NCI-H748 (cell line): ENCODE results near the gene NELFCD.
"Not testable (repeated sequence)": the region's sequence is repeated elsewhere in the genome, so short reads cannot be mapped to it uniquely, and the experiment has no call there.

ENCODE experiments used
- DNase-seq: peaks from one replicate; lab custom pipeline; 2025; ENCODE audit not compliant: unreplicated experiment; lab: John Stamatoyannopoulos, UW

The NELFCD gene, protein sequence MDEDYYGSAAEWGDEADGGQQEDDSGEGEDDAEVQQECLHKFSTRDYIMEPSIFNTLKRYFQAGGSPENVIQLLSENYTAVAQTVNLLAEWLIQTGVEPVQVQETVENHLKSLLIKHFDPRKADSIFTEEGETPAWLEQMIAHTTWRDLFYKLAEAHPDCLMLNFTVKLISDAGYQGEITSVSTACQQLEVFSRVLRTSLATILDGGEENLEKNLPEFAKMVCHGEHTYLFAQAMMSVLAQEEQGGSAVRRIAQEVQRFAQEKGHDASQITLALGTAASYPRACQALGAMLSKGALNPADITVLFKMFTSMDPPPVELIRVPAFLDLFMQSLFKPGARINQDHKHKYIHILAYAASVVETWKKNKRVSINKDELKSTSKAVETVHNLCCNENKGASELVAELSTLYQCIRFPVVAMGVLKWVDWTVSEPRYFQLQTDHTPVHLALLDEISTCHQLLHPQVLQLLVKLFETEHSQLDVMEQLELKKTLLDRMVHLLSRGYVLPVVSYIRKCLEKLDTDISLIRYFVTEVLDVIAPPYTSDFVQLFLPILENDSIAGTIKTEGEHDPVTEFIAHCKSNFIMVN

DNA sequence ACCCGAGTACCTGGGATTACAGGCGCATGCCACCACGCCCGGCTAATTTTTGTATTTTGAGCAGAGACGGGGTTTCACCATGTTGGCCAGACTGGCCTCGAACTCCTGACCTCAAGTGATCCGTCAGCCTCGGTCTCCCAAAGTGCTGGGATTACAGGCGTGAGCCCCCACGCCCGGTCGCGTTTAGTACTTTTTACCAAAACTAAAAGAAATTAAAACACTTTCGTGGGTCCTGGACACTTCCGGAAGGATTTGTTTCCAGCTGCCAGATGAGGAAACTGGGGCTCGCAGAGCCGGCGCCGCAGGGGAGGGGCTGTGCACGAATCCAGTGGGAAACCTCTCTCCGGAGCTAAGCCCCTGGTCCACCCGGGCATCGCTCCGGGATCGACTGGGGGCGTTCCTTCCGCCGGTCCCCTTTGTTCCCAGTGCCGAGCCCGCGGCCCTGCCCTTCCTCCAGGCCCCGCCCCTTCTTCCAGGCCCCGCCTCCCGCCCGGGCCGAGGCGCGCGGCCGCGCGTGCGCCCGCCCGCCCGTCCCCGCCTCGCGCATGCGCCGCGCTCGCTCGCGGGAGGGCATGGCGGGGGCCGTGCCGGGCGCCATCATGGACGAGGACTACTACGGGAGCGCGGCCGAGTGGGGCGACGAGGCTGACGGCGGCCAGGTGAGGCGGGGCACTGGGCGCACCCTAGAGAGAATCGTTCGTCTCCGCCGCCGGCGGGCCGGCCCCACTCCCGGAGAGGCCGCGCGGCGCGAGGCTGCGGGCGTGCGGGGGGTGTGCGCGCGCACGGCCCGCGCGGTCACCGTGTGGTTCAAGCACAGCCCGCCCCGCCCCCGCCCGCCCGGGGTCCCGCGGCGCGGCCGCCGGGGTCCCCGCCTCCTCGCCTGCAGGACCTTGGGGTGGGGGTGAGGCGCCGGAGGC lies at the start of gene NELFCD:
Gene NELFCD, plus strand, starts transcription at position 546 of the 917 bp plus-strand sequence. Its CDS starts 54 bp downstream, at position 600.
- DNase-seq, result peak; percentile 86

DNA sequence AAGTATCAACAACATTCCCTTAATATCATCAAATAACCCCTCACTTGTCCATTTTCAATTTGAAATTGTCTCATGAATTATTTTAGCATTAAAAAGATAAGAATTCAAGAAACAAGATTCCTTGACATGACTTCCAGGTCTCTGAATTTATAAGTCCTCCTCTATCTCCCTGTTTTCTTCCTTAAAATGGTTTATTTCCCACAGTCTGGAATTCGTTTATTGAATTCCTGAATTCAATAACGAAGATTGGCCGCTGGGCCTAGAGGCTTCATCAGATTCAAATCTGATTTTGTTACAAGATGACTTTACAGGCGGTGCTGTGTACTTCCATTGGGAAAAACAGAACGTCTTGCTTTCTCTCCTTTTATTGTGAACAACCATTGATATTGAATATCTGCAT lies 48.9 kb upstream of the NELFCD start:
- DNase-seq, result no peak

DNA sequence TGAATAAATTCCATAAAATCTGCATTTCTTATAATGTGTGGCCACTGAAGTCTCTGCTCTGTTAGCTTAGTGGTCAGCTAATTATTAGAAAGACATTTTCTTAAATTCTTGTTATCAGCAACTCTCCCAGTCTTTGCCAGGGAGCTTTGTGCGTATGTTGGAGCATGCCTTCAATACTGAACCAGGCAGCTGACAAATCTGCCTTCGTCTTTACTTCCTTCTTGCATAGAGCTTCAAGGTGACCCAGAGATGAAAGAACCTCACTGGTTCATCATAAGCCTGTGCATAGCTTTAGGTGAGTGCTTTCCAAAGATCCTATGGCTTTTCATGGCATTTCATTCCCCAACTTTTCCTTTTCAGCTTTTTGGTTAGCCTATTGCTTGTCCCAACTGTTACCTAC lies 43.0 kb upstream of the NELFCD start:
- no peak for DNase-seq

DNA sequence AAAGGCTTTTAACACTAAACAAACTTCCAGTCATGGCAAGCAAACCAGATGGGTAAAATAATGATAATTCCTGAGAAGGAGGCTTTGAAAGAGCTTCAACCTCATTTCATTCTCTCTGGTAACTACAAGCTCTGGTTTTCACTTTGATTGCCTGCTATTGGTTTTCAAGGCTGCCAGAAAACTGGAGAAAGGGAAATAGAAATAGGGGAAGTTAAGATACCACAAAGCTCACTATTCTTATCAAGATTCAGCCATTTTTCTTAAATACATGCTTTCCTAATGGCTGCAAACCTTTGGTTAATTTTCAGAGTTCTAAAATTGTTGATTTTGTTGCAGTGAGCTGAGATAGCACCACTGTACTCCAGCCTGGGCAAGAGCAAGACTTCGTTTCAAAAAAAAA lies 42.5 kb upstream of the NELFCD start:
- no peak for DNase-seq

DNA sequence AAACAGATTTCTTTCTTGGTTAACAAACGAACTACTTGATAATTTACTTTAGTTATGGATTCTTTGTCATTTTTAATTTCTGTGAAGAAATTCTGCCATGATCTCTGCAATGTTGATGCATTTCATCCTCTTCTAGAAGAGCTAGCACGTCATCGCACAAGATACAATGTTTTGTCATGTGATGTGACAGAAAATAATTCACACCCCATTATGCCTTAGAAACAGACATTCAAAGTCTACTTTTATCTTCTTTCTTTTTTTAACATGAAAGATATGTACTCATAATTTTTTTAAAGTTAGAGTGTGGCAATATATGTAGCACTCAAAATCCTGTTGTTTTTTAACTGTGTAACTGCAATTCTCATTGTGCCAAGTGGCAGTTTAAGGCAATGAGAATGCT lies 39.6 kb upstream of the NELFCD start:
- DNase-seq, result no peak

DNA sequence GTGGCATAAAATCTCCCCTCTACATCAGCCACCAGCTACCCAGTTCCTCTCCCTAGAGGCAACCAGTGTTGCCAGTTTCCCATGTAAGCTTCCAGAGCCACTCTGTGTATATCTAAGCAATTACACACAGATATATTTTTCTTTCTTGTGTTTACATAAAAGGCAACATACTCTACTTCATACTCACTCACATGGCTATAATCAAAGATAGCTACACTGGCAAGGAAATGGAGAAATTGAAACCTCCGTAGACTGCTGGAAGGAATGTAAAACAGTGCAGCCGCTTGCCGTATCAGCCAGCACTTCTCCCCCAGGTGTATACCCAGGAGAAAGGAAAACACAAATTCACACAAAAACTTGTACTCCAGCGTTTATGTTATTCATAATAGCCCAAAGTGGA lies 38.5 kb upstream of the NELFCD start:
- no peak for DNase-seq

DNA sequence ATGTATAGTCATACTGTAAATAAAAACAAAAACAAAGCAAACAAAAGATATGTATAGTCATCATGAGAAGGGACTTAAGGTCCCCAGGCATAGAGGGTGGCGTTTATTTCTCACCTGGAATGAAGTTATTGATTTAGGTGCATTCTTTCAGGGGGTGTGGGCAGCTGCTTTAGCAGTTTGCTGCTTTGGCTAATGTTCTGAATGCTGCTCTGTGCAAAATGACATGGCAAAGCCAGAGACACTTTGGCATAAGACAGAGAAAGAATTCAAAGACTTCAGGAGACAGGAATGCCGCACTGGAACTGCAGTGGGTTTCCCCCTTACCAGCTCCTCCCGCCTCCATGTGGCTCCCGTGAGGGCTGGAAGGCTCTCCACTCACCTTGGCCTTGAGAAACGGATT lies 36.4 kb upstream of the NELFCD start:
- no peak for DNase-seq

DNA sequence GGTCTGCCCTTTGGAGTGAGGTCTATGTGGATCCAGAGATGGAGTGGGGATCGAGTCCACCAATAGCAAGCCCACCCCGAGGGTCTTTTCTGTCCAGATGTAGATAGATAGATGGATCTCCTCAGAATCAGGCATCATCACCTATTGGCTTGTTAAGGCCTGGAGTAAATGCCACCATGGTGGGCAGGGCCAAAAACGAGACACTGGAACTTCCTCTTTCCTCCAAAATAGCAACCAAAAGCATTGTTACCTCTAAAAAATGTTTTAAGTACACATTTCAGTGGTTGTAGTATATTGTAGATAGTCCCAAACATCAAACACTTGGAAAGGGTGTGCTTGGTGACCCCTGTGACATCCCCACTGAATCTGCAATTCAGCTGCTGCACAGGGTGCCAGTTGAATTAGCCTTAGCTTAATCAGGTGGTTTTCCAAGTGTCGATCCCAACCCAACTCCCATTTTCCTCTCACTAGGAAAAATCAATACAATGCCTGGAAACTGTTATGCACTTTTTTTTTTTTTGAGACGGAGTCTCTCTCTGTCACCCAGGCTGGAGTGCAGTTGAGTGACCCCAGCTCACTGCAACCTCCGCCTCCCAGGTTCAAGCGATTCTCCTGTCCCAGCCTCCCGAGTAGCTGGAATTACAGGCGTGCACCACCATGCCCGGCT lies 35.0 kb upstream of the NELFCD start:
- DNase-seq, result no peak

DNA sequence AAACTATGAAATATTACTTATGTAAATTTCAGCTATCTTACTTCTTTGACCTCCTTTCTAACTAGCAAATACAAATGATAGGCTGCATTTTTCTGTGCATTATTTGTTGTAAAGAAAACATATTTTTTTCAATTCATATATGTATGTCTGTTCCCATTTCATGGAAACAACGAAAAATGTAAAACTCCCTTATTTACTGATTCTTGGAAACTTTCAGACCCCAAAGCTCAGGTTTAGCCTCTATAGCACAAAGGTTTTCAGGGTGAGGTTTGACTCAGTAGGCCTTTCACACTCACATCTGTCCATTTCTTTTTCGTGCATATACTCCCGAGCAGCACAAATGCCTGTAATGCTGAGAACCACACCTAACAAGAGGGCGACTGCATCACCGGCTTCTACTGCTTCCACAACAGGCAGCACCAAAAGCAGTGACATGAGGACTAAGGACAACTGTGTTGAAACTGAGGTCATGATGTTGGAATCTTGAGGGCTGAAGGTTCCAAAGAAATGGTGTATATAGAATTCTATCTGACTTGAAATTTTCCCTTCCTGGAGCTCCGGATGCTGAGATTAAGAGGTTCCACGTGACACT lies 33.2 kb upstream of the NELFCD start:
- DNase-seq, result not testable (repeated sequence)

DNA sequence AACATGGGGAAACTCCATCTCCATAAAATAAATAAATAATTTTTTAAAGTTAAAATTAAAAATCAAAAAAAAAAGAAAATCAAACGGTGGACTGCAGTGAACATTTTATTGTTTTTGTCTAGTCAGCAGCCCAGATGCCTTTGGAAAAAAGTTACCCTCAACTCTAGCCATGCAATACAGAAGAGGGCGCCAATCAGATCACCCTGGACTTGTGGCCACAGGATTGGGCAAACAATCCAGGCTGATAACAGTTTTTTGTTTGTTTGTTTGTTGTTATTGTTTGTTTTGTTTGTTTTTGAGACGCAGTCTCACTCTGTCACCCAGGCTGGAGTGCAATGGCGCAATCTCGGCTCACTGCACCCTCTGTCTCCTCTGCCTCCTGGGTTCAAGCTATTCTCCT lies 30.5 kb upstream of the NELFCD start:
- DNase-seq, result no peak

DNA sequence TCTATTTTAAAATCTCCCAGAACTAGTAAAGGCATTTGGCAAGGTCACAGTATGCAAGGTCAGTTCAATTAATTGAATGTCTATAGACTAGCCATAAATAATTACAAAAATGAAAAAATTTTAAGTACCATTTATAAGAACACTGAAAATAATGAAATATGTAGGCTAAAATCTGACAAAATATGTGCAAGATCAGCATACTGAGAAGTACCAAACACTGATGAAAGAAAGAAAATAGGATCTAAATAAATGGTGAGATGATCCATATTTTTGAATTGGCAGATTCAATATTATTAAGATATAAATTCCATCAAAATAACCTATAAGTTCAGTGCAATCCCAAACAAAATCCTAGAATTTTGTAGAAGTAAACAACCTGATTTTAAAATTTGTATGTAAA lies 28.0 kb upstream of the NELFCD start:
- DNase-seq, result no peak

DNA sequence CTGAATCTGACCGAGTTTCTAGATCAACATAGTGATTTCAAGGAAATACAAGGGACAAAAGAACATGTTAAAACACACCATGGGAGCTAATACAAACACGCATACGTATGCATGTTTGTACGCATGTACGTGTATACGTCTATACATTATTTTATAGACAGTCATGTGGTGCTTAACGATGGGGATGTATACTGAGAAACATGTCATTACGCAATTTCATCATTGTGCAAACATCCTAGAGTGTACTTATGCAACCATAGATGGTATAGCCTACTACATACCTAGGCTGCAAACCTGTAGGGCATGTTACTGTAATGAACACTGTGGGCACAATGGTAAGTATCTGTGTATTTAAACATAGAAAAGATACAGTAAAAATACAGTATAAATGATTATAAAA lies 25.0 kb upstream of the NELFCD start:
- DNase-seq, result peak; percentile 49

DNA sequence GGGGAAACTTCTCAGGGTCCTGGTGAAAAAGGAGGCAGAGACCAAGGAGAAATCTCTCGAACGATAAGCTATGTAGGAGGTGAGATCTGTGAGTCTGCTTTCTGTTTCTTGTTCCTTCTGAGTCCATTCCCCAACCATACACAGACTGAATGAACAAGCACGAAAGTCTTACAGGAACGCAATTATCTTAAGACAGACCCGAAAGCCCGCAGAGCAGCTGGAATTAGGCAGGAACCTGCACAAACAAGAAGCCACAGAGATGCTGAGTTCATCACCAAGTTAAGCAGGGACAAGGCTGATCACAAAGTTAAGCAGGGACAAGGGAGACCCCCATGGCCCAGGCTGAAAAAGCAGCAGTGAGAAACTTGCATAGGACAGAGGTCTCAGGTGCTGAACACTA lies 21.4 kb upstream of the NELFCD start:
- DNase-seq, result no peak

DNA sequence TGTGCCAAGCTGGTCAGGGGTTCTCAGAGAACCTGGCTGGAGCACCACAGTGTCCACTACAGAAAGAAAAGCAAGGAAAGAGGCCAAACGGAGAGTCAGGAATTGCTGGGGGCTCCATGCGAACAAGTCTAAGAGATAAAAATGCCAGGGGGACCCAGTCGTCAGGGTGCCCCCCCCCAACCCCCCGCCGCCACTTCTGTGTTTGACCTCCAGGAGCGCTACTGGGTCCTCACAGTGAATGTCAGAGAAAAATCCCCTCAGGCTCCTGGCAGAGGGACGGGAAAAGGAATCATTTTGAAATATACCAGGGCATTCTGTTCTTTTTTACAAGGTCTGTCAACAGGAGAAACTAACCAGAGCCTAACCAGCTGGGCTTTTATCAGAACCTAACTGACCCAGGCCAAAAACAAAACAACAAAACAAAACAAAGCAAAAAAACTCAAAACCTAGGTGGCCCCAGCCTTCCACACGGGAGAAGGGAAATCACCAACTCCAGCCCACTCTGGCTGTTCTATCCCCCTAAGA lies 17.9 kb upstream of the NELFCD start:
- no peak for DNase-seq

DNA sequence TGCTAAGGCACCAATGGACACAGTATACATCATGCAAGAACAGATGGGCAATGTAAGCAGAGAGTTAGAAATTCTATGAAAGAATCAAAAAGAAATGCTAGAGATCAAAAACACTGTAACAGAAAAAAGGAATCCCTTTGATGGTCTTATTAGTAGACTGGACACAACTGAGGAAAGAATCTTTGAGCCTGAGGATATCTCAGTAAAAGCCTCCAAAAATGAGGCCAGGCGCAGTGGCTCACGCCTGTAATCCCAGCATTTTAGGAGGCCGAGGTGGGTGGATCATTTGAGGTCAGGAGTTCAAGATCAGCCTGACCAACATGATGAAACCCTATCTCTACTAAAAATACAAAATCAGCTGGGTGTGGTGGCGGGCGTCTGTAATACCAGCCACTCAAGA lies 17.1 kb upstream of the NELFCD start:
- not testable (repeated sequence) for DNase-seq

DNA sequence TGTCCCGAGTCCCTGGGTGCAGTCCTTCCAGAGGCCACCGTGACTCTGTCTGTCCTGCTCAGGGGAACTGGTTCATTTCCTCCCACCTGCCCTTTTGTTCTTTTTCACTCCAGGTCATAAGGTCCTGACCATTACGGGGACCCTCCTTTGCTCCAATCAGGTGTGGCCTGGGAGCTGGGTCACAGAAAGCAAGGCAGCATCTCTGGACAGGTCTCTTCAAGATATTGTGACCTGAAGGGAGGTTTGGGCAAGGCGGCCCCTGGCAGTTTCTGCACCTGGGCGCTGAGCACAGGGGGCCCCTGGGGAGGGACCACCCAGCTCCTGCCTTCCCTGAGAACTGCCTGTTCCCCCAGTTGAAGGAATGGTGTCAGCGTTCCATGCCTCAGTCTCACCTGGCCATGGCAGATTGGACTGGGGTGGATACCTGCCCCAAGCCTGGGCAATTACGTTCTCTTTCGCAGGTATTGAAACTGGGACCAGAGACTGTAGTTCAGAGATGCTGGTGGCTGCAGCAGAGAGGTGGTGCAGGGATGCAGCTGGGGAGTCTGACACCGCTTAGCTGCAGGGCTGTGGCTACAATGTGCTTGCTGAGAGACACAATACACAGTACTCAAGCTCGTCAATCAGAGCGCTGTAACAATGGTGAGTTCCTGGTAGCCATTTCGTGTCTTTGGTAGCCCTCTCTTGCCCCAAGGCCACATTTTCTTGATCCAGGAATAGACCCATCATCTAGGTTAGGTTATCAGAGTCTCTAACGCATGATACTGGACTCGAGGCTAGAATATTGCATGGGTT lies 15.6 kb upstream of the NELFCD start:
- DNase-seq, result peak; percentile 2

DNA sequence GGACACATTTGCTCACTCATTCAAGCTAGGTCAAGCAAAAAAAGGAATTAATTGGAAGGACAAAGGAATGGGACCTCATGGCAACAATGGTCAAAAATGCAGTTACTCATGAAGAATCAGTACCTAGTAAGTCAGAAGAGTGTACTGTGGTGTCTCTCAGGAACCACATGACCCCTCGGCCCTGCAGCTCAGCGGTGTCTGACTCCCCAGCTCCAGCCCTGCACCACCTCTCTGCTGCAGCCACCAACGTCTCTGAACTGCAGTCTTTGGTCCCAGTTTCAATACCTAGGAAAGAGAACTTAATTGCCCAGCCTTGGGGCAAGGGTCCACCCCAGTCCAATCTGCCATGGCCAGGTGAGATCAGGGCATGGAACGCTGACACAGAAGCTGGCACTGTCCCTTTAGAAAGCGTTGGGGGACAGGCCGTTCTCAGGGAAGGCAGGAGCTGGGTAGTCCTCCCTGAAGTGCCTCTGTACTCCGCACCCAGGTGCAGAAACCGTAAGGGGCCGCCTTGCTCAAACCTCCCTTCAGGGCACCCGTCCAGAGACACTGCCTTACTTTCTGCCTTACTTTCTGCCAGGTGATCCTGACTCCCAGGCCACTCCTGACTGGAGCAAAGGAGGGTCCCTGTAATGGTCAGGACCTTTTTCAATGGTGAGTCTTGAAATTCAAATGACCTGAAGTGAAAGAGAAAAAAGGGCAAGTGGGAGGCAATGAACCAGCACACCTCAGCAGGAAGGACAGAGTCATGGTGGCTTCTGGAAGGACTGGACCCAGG lies 13.2 kb upstream of the NELFCD start:
- no peak for DNase-seq

DNA sequence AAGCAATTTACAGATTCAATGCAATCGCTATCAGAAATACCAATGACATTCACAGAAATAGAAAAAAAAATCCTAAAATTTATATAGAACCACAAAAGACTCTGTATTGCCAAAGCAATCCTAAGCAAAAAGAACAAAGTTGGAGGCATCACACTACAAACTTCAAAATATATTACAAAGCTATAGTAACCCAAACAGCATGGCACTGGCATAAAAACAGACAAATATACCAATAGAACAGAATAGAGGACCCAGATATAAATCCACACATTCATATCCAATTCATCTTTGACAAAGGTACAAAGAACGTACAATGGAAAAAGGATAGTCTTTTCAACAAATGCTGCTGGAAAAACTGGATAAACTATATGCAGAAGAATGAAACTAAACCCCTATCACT lies 11.6 kb upstream of the NELFCD start:
- DNase-seq, result no peak

DNA sequence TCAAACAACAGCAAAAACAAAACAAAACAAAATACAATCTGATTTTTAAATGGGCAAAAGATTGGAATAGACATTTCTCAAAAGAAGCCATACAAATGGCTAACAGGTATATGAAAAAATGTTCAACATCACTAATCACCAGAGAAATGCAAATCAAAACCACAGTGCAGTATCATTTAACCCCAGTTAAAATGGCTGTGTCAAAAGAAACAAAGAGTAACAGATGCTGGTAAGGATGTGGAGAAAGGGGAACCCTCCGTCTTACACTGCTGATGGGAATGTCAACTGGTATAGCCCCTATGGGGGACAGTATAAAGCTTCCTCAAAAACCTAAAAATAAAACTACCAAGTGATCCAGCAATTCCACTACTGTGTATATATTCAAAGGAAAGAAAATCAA lies 10.9 kb upstream of the NELFCD start:
- no peak for DNase-seq
